ENCODE measurements around the gene OARD1.

The OARD1 gene

DNA sequence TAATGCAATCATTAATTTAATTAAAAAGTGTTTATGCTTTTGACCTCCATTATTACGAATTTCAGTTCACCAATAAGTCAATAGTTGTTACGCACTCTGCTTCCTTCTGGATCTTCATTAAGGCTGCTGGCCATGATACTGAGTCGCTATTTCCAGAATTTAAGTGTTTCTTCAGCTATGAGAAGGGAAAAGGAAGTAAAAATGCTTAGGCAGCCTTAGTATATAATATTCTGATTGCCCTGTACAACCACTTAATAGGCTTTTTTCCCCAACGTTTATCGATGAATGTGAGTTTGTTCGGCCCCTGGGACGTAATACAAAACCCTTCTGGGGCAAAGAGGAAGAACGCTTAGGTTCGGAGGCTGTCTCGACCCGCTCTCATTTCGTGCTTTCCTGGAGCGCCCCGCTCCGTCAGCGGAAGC, 644 bp downstream of the OARD1 start:
- TF ChIP-seq, protein P1, sequence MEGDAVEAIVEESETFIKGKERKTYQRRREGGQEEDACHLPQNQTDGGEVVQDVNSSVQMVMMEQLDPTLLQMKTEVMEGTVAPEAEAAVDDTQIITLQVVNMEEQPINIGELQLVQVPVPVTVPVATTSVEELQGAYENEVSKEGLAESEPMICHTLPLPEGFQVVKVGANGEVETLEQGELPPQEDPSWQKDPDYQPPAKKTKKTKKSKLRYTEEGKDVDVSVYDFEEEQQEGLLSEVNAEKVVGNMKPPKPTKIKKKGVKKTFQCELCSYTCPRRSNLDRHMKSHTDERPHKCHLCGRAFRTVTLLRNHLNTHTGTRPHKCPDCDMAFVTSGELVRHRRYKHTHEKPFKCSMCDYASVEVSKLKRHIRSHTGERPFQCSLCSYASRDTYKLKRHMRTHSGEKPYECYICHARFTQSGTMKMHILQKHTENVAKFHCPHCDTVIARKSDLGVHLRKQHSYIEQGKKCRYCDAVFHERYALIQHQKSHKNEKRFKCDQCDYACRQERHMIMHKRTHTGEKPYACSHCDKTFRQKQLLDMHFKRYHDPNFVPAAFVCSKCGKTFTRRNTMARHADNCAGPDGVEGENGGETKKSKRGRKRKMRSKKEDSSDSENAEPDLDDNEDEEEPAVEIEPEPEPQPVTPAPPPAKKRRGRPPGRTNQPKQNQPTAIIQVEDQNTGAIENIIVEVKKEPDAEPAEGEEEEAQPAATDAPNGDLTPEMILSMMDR (IDR thresholded peaks at IDR 0.05; ENCODE audit: extremely low read depth, insufficient read depth, missing control alignments) = no peak
- in situ Hi-C loops (cut with MboI; ENCODE audit: low pct_unique_long_range_greater_than_20kb, low sequenced_read_pairs, unreplicated experiment) = no loop called here
- no peak for DNase-seq (ENCODE audit: low spot score)

DNA sequence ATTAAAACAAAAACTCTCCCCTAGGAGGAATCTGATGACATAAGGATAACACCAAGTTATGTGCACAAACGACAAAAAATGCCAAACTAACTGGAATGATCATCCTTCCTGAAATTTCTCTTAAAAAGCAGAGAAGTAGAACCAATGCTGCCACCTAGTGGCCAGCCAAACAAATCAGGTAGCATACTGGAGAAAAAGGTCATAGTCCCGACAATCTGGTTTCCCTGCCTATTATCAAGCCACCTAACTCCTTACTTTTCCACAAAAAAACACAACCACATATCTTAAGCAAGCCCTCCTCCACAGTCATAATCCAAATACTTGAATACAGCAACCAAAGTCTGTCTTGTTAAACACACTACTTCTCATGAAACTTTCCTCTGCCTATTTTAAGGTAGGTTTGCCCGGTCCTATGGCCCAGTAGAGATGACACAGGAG, 5.3 kb downstream of the OARD1 start:
- in situ Hi-C loops (cut with MboI; ENCODE audit: low pct_unique_long_range_greater_than_20kb, low sequenced_read_pairs, unreplicated experiment) = no loop called here

DNA sequence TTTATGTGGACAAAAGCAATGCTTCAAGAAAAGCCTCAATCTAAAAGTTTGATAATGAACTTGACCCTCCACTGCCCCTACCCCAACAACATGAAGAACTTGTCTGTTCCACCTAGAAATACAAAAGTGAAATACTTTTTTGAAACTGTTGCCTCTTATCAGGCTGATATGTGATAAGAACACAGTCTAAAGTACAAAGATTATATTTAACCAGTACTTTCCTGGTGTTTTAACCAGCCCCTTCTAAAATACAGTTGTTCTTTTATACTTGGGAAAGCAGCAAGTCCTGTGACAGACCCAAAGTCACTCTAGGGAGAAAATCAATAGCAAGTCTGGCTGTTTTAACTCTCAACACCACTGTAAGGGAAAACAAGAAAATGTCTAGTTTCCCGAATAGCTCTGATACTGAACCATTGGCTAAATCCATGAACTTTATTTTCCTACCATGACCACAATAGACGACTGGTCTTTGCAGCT, 6.6 kb downstream of the OARD1 start:
- in situ Hi-C loops (cut with MboI; ENCODE audit: low pct_unique_long_range_greater_than_20kb, low sequenced_read_pairs, unreplicated experiment) = no loop called here
- TF ChIP-seq, protein P1 (IDR thresholded peaks at IDR 0.05; ENCODE audit: extremely low read depth, insufficient read depth, missing control alignments) = no peak
- DNase-seq (ENCODE audit: low spot score) = no peak

More for the DNA sequence above, 5.3 kb downstream of the OARD1 start:
- DNase-seq (ENCODE audit: low spot score) = peak; percentile 28
- TF ChIP-seq, protein P1 (IDR thresholded peaks at IDR 0.05; ENCODE audit: extremely low read depth, insufficient read depth, missing control alignments) = peak; percentile 85

DNA sequence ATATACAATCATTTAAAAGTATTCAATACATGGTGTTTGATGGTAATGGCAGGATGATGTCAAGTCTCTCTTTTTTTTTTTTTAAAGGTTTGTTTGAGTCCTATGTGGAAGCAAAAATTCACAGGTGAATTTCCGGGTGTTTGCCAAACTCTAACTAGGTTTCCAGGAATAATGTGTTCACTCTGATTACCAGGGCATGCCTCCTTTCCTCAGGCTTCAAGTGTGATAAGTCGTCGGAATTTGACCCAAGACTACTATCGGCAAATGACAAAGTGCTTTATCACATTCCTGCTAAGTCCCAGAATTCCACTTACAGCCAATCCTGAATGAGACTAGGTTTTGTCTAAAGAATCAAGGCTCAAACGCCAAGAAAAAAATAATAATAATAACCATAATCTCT, 7.3 kb downstream of the OARD1 start:
- TF ChIP-seq, protein P1 (IDR thresholded peaks at IDR 0.05; ENCODE audit: extremely low read depth, insufficient read depth, missing control alignments) = no peak

DNA sequence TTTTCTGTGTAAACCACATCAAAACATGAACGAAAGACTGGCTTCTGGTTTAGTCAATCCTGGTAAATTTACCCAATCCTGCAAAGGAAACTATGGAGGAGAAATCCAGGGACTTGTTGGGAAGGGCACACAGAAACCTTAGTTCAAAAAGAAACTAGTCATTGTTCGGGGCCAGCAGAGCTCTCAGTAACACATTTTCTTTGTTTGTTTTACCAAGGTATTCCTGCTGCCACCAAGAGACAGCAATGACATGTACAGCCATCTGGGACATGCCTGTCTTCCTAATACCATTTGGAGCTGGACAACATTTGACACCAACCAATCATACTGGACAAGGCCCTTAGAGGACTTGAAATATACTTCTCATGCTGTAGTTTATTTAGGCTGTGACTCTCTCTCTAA, 8.3 kb downstream of the OARD1 start:
- in situ Hi-C loops (cut with MboI; ENCODE audit: low pct_unique_long_range_greater_than_20kb, low sequenced_read_pairs, unreplicated experiment) = no loop called here
- TF ChIP-seq, protein P1 (IDR thresholded peaks at IDR 0.05; ENCODE audit: extremely low read depth, insufficient read depth, missing control alignments) = no peak
- no peak for DNase-seq (ENCODE audit: low spot score)

More for the DNA sequence above, 7.3 kb downstream of the OARD1 start:
- in situ Hi-C loops (cut with MboI; ENCODE audit: low pct_unique_long_range_greater_than_20kb, low sequenced_read_pairs, unreplicated experiment) = no loop called here
- DNase-seq (ENCODE audit: low spot score) = no peak

DNA sequence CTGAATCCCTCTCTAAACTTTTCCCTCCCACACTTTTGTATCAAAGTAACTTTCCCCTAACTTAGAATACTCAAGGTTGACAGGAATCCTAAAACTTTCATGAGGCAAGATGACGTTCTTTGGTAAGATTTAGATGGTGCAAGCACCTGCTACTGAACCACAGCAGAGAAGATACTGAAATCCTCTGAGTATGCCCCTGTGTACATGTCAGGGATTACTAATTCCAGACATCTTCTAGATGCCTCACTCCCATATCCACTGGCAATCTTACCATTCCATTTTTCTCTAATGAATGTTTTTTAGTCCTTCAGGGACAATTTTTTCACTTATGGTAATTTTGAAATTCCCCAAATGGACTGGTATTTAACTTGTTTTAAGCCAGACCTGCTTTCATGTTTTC, 10.1 kb downstream of the OARD1 start:
- in situ Hi-C loops (cut with MboI; ENCODE audit: low pct_unique_long_range_greater_than_20kb, low sequenced_read_pairs, unreplicated experiment) = no loop called here
- no peak for DNase-seq (ENCODE audit: low spot score)
- TF ChIP-seq, protein P1 (IDR thresholded peaks at IDR 0.05; ENCODE audit: extremely low read depth, insufficient read depth, missing control alignments) = no peak

Measured in GM13977 (cell line).